H7 (cell line): ENCODE measurements around the gene NKX2-2. TPM values are rescaled to one million over a fixed set of nuclear protein-coding genes. Genes with fewer than 3 reads are reported as not detected.

ENCODE experiments used
- DNase-seq: peaks from one replicate; pipeline ENCODE4 v3.0.0; 2012
- H3K27me3 ChIP-seq: 2 replicates; pipeline ENCODE4 v1.6.0; 2011; ENCODE audit warnings: mild to moderate bottlenecking, low read length; ENCODE audit not compliant: control insufficient read depth, insufficient read depth
- H3K36me3 ChIP-seq: replicated peaks from 2 replicates; pipeline ENCODE4 v1.5.1; 2011; ENCODE audit warnings: low read length; ENCODE audit not compliant: control insufficient read depth, insufficient read depth
- H3K4me3 ChIP-seq: 2 replicates; pipeline ENCODE4 v1.5.1; 2011; ENCODE audit warnings: low read depth, mild to moderate bottlenecking, control low read depth, low read length, moderate library complexity; ENCODE audit not compliant: insufficient read depth
- total RNA-seq: library from RNA; depleted of rRNA; stranded (reverse); fragments of >200 nt; shearing (Covaris generic); gene quantifications from 2 replicates; pipeline ENCODE4 v1.2.3, GENCODE V29; 2014

NKX2-2 gene
- total RNA-seq, 1 experiment from 2014 or later = 0.45 TPM

DNA sequence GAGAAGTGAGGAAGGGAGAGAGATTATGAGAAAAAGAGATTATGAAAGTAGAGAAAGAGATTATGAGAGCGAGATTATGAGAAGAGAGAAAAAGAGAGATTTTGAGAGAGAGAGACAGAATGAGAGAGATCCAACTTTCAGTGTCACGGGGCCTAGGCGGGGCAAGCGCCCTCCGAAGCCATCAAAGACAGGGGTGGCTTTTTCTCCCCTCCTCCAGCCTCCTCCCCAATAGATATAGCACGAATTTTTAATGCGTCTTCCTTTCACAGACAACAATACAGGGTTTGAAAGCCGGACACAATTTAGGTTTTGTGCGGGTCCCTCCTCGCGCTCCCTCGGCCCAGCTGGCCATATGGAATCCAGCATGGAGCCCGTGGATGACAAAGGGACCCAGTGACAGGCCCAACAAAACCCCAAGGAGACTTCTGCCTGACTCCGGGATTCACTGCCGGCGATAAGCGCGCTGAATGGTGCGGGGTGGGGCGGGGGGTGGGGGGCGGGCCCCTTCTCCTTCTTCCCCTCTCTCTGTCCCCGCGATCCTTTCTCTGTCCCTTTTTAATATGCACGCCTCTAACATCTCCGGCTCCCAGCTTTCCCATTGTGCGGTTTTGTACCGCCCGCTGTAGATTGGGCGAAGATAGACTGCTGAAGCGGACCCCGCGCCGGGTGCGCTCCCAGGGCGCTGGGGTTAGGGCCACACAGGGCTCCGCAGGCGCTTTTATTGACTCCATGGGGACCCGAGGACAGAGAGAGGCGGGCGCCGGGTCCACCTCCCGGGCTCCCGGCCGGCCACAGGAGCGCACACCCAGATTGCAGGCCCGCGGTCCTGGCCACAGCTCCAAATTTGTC lies 5.4 kb downstream of the NKX2-2 start:
- DNase-seq = peak; percentile 70
- Histone ChIP-seq H3K4me3 (no peak overlapping the region), H3K27me3 (peaks cover 90% of the 10 kb centered on the region), H3K36me3 (no peaks in the 10 kb centered on the region)

DNA sequence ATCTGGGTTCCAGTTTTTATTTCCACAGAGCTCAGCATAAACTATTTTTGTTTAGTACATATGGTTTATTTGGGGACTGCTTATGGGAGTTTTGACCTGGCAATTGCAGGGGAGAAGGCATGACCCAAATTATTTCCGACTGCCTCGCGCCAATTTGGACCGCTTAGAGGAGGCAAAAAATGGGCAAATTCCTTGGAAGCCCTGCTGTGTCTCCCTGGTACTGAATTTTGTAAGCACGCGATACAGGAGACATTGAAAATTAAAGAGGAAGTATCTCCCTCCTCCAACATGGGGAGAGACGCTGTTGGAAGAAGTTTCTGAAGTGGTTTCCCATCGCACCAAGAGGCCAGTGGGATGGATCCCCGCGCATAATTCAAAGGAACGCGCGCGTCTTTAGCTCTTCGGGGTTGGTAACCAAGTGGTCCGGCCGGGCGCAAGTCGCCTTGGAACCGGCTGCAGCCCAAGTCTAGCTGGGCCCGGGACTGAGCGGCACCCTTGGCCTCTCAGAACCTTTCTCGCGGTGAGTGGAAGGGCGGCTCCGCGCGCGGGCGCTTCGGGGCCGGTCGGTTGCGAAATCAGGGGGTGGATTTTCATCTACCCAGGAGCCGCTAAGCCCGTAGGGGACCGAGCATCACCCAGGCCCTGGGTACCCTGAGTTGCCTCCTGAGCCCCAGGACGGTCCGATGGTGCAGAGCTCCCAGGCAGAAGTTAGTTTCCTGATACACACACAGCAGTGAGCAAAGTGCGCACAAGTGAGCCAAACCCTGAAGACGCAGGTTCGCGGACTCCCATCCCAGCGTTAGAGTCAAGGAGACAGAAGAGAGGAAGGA lies 6.2 kb downstream of the NKX2-2 start:
- peak; percentile 67 for DNase-seq
- Histone ChIP-seq H3K4me3 (no peak overlapping the region), H3K27me3 (peaks cover 81% of the 10 kb centered on the region), H3K36me3 (no peaks in the 10 kb centered on the region)

DNA sequence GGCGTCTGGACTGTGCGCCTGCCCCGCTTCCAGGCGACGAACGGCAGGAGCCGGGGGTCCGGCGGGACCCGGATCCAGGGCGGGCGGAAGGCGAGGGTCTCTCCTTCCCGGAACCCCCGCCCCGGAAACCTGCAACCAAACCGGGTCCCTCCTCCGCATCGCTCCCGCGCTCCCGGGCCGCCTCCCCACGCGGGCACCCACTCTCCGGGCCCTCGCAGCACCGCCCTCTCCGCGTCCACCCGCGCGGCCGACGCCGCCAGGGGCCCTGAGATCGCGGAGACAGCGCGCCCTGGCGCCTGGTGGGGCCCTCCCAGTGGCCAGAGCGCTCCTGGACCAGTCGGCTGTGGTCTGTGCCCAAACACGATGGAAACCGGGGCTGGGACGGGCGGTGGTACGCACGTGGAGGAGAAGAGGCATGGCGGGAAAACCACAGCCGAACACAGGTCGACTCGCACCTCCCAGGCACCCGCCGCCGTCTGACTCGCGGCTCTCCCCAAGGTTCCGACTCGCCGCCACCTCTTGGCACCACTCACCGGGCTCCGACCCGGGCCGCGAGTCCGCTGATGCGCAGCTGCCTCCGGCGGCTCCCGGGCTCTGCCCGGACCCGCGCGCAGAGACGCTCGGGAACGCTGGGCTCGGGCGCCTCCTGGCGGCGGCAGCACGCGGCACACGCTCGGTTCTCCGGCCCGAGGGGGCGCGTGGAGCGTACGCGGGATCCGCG lies 7.9 kb downstream of the NKX2-2 start:
- H3K36me3 ChIP-seq = no peaks in the 10 kb centered on the region
- peak overlapping the region; percentile 62 for H3K4me3 ChIP-seq
- H3K27me3 ChIP-seq = peaks cover 65% of the 10 kb centered on the region
- DNase-seq = peak; percentile 96

DNA sequence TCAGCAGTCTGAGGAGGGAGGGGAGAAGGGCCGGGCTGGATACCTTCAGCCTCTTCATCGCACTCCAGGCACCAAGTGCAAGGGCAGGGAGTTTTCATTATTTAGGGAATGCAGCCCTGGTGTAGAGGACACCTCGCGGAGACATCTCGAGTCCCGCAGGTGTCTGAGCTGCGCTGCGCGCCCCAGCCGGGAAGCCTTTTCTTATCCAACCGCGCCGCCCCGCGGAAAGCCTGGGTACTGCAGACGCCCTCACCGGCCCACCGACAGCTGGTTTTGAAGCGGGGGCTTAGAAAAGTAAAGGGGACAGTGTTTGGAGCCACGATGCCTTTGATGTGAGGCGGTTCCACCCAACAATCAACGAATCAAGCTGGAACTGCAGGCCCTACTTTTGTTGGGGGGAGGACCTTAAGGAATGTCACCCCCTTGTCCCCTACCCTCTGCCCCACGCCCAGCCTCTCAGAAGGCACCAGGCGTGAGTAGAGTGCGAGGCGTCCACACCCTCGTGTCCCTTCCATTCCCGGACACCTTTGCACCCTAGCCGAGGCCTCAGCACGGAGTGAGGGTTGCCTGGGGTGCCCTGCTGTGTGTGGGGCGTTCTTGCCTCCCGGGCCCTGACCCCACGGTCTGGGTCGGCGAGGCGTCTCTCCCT lies 8.6 kb downstream of the NKX2-2 start:
- peak; percentile 95 for DNase-seq
- H3K36me3 ChIP-seq = no peaks in the 10 kb centered on the region
- peaks cover 58% of the 10 kb centered on the region for H3K27me3 ChIP-seq
- peak overlapping the region; percentile 62 for H3K4me3 ChIP-seq

DNA sequence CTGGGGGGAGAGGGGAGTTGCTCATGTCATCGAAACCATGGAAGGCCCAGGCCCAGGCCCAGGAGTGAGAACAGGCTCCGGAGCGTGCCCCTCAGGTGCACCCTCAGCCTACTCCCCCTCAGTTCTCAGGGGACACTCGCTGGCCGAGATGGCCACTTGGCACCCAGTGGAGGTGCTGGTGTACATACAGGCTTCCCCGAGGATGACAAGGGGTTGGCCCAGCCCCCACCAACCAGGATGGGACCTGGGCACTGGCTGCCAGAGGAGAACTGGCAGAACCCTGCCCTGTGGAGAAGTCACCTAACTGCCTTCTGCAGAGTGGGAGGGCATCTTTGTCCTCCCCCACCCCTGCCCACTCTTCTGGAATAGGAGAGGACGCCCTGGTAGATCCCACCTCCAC lies 9.5 kb downstream of the NKX2-2 start:
- Histone ChIP-seq H3K27me3 (peaks cover 48% of the 10 kb centered on the region), H3K4me3 (no peak overlapping the region), H3K36me3 (no peaks in the 10 kb centered on the region)
- DNase-seq = no peak

DNA sequence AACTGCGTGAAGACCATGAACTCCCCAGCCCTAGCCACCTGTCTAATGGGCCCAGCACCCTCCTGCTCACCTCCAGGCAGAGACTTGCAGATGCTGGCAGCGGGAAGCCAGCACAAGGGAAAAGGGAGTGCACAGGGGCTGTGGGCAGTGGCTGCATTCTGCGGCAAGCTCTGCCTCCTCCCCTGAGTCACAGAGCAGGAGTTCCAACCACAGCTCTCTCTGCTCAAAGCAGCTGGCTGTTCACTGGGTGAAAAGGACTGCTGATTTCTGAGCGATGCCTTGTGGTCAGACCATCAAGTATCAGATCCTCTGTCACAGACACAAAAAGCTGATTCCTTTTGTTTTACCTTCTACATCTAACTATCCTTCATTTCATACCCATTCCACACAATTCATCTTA lies 10.5 kb downstream of the NKX2-2 start:
- DNase-seq = no peak
- H3K4me3 ChIP-seq = no peak overlapping the region
- peaks cover 39% of the 10 kb centered on the region for H3K27me3 ChIP-seq
- H3K36me3 ChIP-seq = no peaks in the 10 kb centered on the region

DNA sequence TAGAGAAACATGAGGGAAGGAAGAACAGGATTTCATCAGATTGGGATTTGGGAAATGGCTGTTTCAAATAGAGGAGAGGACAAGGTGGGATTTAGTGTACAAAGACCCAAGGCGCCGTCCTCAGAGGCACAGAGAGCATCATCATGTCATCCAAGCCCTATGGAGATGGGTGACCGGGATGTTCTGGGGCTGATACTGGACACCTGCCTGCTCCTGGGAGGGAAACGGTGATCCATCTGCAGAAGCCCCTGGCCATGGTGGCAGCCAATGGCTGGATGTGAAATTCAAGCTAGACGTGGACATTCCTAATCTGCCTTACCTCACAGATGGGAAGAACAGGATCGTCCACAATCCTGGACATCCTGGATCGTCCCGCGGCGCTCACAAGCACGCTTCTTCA lies 12.7 kb downstream of the NKX2-2 start:
- Histone ChIP-seq H3K27me3 (peaks cover 17% of the 10 kb centered on the region), H3K36me3 (no peaks in the 10 kb centered on the region), H3K4me3 (no peak overlapping the region)
- no peak for DNase-seq

DNA sequence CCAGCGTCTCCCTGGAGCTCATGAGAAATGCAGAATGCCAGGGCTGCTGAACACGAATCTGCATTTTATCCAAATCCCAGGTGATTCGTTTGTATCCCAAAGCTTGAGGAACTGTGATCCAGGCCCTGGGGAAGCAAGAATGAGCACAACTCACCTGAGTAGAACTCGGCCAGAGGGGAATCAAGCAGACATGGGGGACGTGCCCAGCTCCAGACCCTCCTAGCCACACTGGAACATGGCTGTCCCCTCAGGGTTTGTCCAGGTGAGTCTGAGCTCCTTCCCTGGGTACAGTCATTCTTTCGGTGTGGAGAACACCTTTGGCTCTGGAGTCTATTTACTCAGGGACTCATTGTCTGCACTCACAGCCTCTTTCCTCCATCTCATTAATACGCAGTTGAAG lies 13.3 kb downstream of the NKX2-2 start:
- Histone ChIP-seq H3K4me3 (no peak overlapping the region), H3K36me3 (no peaks in the 10 kb centered on the region), H3K27me3 (peaks cover 11% of the 10 kb centered on the region)
- DNase-seq = no peak

DNA sequence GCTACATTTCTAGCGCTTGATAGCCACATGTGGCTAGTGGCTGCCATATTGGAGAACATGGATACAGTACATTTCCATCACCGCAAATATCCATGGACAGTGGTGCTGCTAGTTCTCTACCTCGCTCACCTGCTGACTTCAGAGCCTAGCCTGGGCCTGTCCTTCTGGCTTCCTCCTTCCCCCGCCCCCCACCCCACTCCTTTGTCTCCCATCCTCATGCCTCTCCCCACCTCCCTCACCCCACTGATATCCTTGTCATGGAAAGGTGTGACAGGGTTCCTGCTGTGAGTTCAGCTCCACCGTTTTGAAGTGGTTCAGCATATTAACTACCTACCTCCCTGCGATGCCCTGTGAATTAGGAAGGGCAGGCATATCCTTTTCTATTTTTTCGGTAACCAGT lies 14.2 kb downstream of the NKX2-2 start:
- H3K27me3 ChIP-seq = peaks cover 4% of the 10 kb centered on the region
- no peaks in the 10 kb centered on the region for H3K36me3 ChIP-seq
- H3K4me3 ChIP-seq = no peak overlapping the region
- DNase-seq = peak; percentile 59

DNA sequence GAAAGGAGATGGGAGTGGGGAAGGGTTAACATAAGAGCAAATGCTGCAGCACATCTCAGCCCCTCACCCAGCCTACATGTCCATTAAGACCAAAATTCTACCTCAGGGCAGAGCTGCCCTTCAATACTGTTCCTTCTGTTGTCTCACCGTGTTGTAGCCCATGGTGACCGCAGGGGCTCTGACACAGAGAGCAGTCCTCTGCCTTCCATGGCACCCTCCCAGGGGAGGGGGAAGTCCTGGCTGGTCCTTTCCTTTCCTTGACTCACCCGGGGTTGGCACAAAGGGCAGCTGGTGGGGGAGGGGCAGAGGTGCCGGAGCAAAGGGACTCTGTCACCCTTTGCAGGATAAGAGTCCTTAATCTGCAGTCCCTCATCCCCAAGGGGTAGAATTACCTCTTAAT lies 15.2 kb downstream of the NKX2-2 start:
- Histone ChIP-seq H3K27me3 (no peaks in the 10 kb centered on the region), H3K36me3 (no peaks in the 10 kb centered on the region), H3K4me3 (no peak overlapping the region)
- peak; percentile 17 for DNase-seq

DNA sequence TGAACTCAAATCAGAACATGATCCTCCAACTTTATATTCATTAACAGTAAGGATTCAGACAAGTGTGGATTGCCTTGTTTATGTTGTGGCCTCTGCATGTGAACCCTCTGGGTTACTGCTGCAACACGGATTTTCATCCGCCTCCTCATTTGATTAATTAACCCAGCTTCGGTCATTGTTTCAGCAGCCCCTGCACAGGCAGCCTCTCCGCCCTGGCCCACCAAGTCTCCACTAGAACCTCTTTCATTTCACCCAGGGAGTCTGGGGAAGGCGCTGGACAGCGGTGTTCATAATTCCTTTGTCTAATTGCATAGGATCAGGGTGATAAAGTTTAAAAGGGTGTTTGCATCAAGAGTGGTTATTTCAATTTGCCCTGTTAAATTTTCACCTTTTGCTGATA lies 15.7 kb downstream of the NKX2-2 start:
- Histone ChIP-seq H3K36me3 (no peaks in the 10 kb centered on the region), H3K4me3 (no peak overlapping the region)
- no peak for DNase-seq

DNA sequence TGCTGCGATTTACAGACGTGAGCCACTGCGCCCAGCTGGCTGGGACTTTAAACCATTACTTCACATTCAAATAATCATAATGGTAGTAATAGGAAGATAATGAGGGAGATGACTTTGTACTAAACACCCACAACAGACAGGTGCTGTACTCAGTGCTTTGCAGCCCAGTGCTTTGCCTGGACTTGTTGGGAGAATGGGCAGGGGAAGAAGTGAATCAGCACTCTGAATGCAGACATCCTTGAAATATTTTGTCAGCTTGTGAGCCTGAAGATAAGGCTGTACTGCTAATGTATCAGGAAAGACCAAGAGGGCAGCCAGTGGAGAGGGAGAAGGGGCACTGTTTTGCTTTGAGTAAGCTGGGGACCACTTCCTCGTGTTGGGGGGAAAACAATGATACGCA lies 17.4 kb downstream of the NKX2-2 start:
- Histone ChIP-seq H3K27me3 (no peaks in the 10 kb centered on the region), H3K4me3 (no peak overlapping the region), H3K36me3 (no peaks in the 10 kb centered on the region)
- DNase-seq = peak; percentile 8

More for the DNA sequence above, 15.7 kb downstream of the NKX2-2 start:
- H3K27me3 ChIP-seq = no peaks in the 10 kb centered on the region

DNA sequence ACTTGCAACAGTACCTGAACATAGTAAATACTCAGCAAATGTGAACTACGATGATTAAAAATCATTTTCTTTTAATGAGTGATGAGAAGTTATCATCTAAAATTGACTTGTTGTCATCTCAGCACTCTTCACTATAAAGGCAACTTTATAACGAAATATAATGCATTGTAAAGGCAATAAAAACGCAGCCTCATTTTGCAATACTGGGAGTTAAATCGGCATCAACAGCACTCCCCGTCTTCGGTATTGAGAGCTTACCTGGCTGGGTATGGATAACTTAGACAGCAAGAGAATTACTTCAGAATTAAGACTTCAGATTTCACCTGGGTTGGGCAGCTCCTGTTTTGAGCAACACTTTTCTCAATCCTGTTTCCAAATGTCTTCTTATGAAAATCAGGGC lies 20.8 kb downstream of the NKX2-2 start:
- DNase-seq = no peak
- Histone ChIP-seq H3K27me3 (no peaks in the 10 kb centered on the region), H3K4me3 (no peak overlapping the region), H3K36me3 (no peaks in the 10 kb centered on the region)

DNA sequence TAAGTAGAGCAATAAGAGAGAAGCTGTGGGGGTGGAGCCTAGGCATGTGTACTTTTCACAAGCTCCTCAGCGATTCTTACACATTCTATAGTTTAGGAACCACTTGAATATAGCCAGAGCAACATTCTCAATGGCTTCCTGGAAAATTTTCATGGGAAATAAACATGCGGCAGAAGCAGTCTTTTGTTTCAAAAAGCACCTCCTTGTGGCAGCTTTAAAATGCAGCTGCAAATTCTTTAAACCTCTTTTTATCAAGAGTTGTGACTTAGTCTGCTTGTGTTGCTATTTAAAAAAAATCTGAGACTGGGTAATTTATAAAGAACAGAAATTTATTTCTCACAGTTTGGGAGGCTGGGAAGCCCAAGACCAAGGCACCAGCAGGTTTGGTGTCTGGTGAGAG lies 23.8 kb downstream of the NKX2-2 start:
- H3K36me3 ChIP-seq = no peaks in the 10 kb centered on the region
- no peaks in the 10 kb centered on the region for H3K27me3 ChIP-seq
- H3K4me3 ChIP-seq = no peak overlapping the region
- no peak for DNase-seq
